ENCODE results near the gene PLLP. TPM values are rescaled to one million over a fixed set of nuclear protein-coding genes. Genes with fewer than 3 reads are reported as not detected.

The PLLP gene, protein sequence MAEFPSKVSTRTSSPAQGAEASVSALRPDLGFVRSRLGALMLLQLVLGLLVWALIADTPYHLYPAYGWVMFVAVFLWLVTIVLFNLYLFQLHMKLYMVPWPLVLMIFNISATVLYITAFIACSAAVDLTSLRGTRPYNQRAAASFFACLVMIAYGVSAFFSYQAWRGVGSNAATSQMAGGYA
- 3.1 TPM for total RNA-seq (2021; ENCODE audit: unreplicated experiment)
- polyA plus RNA-seq (2012) = 5.3 and 5.9 TPM in 2 replicates
- Bru-seq, nascent RNA = percentile 34 among the genes with signal in this experiment
- BruChase-seq, experiment 1, labeled RNA remaining after a 6-hour chase = percentile 27 among the genes with signal in this experiment
- BruChase-seq, experiment 2, labeled RNA remaining after a 2-hour chase = percentile 35 among the genes with signal in this experiment
- long read RNA-seq, transcript PLLP-201 (4 exons, 1,512 nt) = major isoform, 5 of 8 reads
- long read RNA-seq, partial matches to known transcripts = 2 of 8 reads
- long read RNA-seq, other reads (novel, unspliced or antisense) = 1 of 8 reads

DNA sequence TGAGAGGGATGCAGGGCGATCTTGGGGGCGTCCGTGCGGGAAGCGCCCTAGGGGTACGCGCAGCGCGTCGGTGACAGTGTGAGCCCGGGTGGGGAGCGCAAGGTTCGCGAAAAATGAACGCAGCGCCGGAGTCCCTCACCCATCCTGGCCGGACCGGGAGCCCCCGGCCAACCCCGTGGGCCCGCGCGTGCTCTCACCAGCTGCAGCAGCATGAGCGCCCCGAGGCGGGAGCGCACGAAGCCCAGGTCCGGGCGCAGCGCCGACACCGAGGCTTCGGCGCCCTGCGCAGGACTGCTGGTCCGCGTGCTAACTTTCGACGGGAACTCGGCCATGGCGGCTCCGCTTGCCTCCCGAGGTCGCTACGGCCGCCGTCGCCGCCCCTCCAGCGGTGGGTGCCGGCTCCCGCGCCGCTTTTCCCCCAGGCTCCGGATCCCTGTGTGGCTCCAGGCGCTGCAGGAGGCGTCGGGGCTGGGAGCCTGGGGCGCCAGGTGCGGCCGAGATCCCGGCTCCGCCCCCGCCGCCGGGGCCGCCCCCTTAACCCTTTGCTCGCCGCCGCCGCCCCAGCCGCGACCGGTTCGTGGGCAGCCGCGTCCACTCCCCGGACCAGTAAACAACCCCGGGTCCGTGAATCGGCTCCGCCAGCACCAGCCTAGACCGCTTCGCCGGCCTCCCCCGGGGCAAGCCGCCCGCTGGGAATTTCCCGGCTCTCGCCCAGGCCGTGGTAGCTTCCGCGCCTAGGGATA is at the start of gene PLLP:
TSS of gene PLLP (minus strand) at position 464 of the 743 bp plus-strand sequence. CDS start at position 332, 132 bp downstream.
- DNase-seq (ENCODE audit: low read depth, low spot score) (no peak), ATAC-seq (peak; percentile 88)
- CTCF ChIA-PET = no interaction called here
- no peaks in the 10 kb centered on the region for H3K27me3 ChIP-seq (ENCODE audit: insufficient read depth, low read length)
- POLR2A ChIA-PET = no interaction called here
- peaks cover 27 to 29% of the 10 kb centered on the region in 2 experiments; a peak in 3 of 4 replicates for H3K4me1 ChIP-seq (ENCODE audit: control insufficient read depth in 1 of 2, insufficient read depth in 2 of 2, low read length in 2 of 2)
- TF ChIP-seq TCF7L2 (IDR thresholded peaks at IDR 0.05; ENCODE audit: borderline replicate concordance, extremely low read depth, insufficient read depth, insufficient read length) = peak; percentile 19
- TF ChIP-seq ZFX (IDR thresholded peaks at IDR 0.05) = peak; percentile 44; the same call in 1 of the 2 replicates
- peak; percentile 66 for TF ChIP-seq EGR1 (IDR thresholded peaks at IDR 0.05; ENCODE audit: low read depth)
- peak; percentile 71 for TF ChIP-seq POLR2AphosphoS5 (IDR thresholded peaks at IDR 0.05; ENCODE audit: low read depth, low read length)
- no peak for TF ChIP-seq EZH2phosphoT487 (IDR thresholded peaks at IDR 0.05; ENCODE audit: borderline replicate concordance)
- TF ChIP-seq, protein P1, sequence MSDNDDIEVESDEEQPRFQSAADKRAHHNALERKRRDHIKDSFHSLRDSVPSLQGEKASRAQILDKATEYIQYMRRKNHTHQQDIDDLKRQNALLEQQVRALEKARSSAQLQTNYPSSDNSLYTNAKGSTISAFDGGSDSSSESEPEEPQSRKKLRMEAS (IDR thresholded peaks at IDR 0.05) = peak; percentile 75
- no peak for TF ChIP-seq YY1 (IDR thresholded peaks at IDR 0.05; ENCODE audit: extremely low read depth, insufficient replicate concordance, low read depth, low read length)
- peak; percentile 37; the same call in 1 of the 2 replicates for TF ChIP-seq SP1 (IDR thresholded peaks at IDR 0.05; ENCODE audit: low read depth)
- H3K27ac ChIP-seq (ENCODE audit: low read depth, low read length) = peak within 1 kb of the TSS; percentile 71
- H3K9me2 ChIP-seq (ENCODE audit: insufficient read depth) = no peaks in the 10 kb centered on the region
- intact Hi-C loops (cut with micrococcal nuclease) = no loop called here
- no TSS peak for BruUV-seq (replicated peaks)
- peak within 1 kb of the TSS; percentile 70 to 76 for H3K4me3 ChIP-seq (replicated peaks in 1 of 2; ENCODE audit: low read depth in 1 of 2, low read length in 2 of 2)
- RAD21 ChIA-PET (ENCODE audit: low non-redundant PET in 1 of 2, low total read pairs in 2 of 2, uncharacterized antibody in 2 of 2, unreplicated experiment in 2 of 2) = no interaction called here
- H3K79me2 ChIP-seq (ENCODE audit: insufficient read depth, low read length) = no peaks in the 10 kb centered on the region
- H3K36me3 ChIP-seq (ENCODE audit: control insufficient read depth in 1 of 2, insufficient read depth in 2 of 2, low read length in 2 of 2) = no peaks in the 10 kb centered on the region
- H4K20me1 ChIP-seq (ENCODE audit: insufficient read depth) = no peaks in the 10 kb centered on the region
- H3K4me2 ChIP-seq (ENCODE audit: low read length) = peak within 1 kb of the TSS; percentile 97
- H3K9me3 ChIP-seq (ENCODE audit: control insufficient read depth in 1 of 2, insufficient read depth in 1 of 2, low read depth in 1 of 2, low read length in 2 of 2) = no peaks in the 10 kb centered on the region
- H2AFZ ChIP-seq (ENCODE audit: low read depth, low read length, poor library complexity, severe bottlenecking) = peak within 1 kb of the TSS; percentile 42
- H3K9ac ChIP-seq (ENCODE audit: low read length) = peak within 1 kb of the TSS; percentile 63
